LoVo (cell line): ENCODE measurements around the gene KRTAP3-1.
A peak's percentile ranks its signal among the peaks of the same experiment; 100 is the strongest.

Experiments
- DNase-seq: peaks from one replicate; pipeline ENCODE4 v3.0.0-alpha.2; 2016; ENCODE audit warnings: low spot score

The KRTAP3-1 gene

GRCh38 chr17:40978575-40979151 is 30.3 kb downstream of the KRTAP3-1 start:
- DNase-seq, result no peak

GRCh38 chr17:40975516-40975915 is 33.4 kb downstream of the KRTAP3-1 start:
- DNase-seq, result no peak

- no peak for DNase-seq
Observed at GRCh38 chr17:40974366-40974765, 34.6 kb downstream of the KRTAP3-1 start.

- DNase-seq, result no peak
Observed at GRCh38 chr17:40967582-40967981, 41.3 kb downstream of the KRTAP3-1 start.

GRCh38 chr17:40966848-40967247 is 42.1 kb downstream of the KRTAP3-1 start, which contains the start of gene KRT39:
Gene KRT39, minus strand, starts transcription at chr17:40966948. Its CDS starts 92 bp downstream, at chr17:40966856.
- no peak for DNase-seq

- DNase-seq, result peak; percentile 62
Observed at GRCh38 chr17:40963838-40964237, 45.1 kb downstream of the KRTAP3-1 start.

- no peak for DNase-seq
Observed at GRCh38 chr17:40962059-40962561, 46.8 kb downstream of the KRTAP3-1 start.

- DNase-seq, result no peak
Observed at GRCh38 chr17:40961591-40961990, 47.3 kb downstream of the KRTAP3-1 start.

GRCh38 chr17:40960144-40960543 is 48.8 kb downstream of the KRTAP3-1 start:
- DNase-seq, result no peak
